Heart left ventricle (tissue), 16 donors: ENCODE results near the gene SLC17A7. TPM values are rescaled to one million over a fixed set of nuclear protein-coding genes. Genes with fewer than 3 reads are reported as not detected.

Source experiments
- ATAC-seq, 4 donors: fragments of 200-7000 bp; cut with Tn5 transposase; one replicate each; pipeline ENCODE4 v1.9.1; 2020 to 2022; ENCODE audit warnings: moderate library complexity in 4 of 4, mild to moderate bottlenecking in 3 of 4, moderate number of reproducible peaks in 1 of 4
- DNase-seq, 5 donors: peaks; one replicate each; pipeline ENCODE4 v3.0.0-alpha.2; 2020
- H3K27ac ChIP-seq, 12 donors: fragments of 200-600 bp; sonication (generic) in 4 of 12; one replicate each; pipeline versions ENCODE4 v1.5.0 to v1.8.0; 2016 to 2022; ENCODE audit warnings: mild to moderate bottlenecking in 2 of 12
- H3K27me3 ChIP-seq, 9 donors: fragments of 200-600 bp; sonication (generic) in 2 of 9; one replicate each; pipeline versions ENCODE4 v1.5.1 to v1.8.0; 2016 to 2022; ENCODE audit warnings: mild to moderate bottlenecking in 3 of 9
- H3K36me3 ChIP-seq, 9 donors: fragments of 200-600 bp; sonication (generic) in 2 of 9; one replicate each; pipeline versions ENCODE4 v1.5.0 to v1.8.0; 2018 to 2022; ENCODE audit warnings: mild to moderate bottlenecking in 2 of 9
- H3K4me1 ChIP-seq, 12 donors: fragments of 200-600 bp; sonication (generic) in 4 of 12; one replicate each; pipeline versions ENCODE4 v1.5.0 to v1.8.0; 2016 to 2022; ENCODE audit warnings: mild to moderate bottlenecking in 3 of 12
- H3K4me3 ChIP-seq, 12 donors: fragments of 200-600 bp; sonication (generic) in 4 of 12; one replicate each; pipeline versions ENCODE4 v1.5.0 to v1.8.0; 2017 to 2022; ENCODE audit warnings: mild to moderate bottlenecking in 9 of 12, moderate library complexity in 4 of 12
- H3K9me3 ChIP-seq, 12 donors: fragments of 200-600 bp; sonication (generic) in 4 of 12; one replicate each; pipeline versions ENCODE4 v1.5.0 to v1.8.0; 2016 to 2022; ENCODE audit warnings: mild to moderate bottlenecking in 1 of 12
- CTCF ChIP-seq, 12 donors: fragments of 200-600 bp; sonication (generic) in 4 of 12; IDR thresholded peaks; one replicate each; pipeline versions ENCODE4 v1.5.0 to v1.8.0; 2018 to 2022; ENCODE audit warnings: antibody characterized with exemption in 12 of 12, mild to moderate bottlenecking in 5 of 12
- POLR2A ChIP-seq, 2 donors: fragments of 450-650 bp; IDR thresholded peaks; one replicate each; pipeline ENCODE4 v1.6.1; 2017; ENCODE audit warnings: antibody characterized with exemption in 2 of 2, mild to moderate bottlenecking in 2 of 2, moderate library complexity in 2 of 2
- WGBS, 4 donors: extraction: QIAGEN DNeasy Blood & Tissue Kit in 2 of 4; methylation state at CpG; one replicate each; pipeline versions ENCODE4 v1.1.5 to v1.1.7; 2013 to 2018; 5-methylcytosine and 5-hydroxymethylcytosine counted together
- intact Hi-C, 10 donors: fragments of 100-400 bp; cut with DNase I; formaldehyde crosslinking; loops; one replicate each; pipeline versions ENCODE4 v1.11.1 to v1.14.2; 2022
- polyA plus RNA-seq, 2 donors: library from polyadenylated mRNA; stranded (reverse); fragments of 200-250 nt; gene quantifications; one replicate each; pipeline ENCODE4 v1.2.3, GENCODE V29; 2013
- total RNA-seq, 9 donors: library from RNA; depleted of rRNA in 2 of 9; stranded (reverse); fragments of >200 nt in 2 of 9; fragmentation: NEBNext Ultra II Directional in 3 of 9; extraction: Animal tissue kit (Norgen Biotek cat#: 25700) in 3 of 9; gene quantifications; one replicate each; pipeline versions ENCODE4 v1.1.0 to v1.2.4, GENCODE V29; 2016 to 2023
- donor health status: ischemic (EF 13 %, LVEDD 7.1; RV severe dilation, severe dysfunction).
- donor health status: healthy with polysubstance abuse.
- donor health status: DM: no; HTN: yes; CAD: no.
- donor health status: DM: no; HTN: no; CAD: no.
- donor health status: ischemic (EF 25% LVEDD 6.9; RV normal size, moderate dysfunction).
- donor health status: ischemic (EF 25% LVEDD 5.7; RV mildly dilated, moderate dysfunction).
- donor health status: healthy.
- donor health status: DM: yes; HTN: yes; CAD: no.
- donor health status: ischemic (EF 35%, LVEDD 5.7; RV mildly dilated, moderate dysfunction).
- donor health status: nonischemic (EF 11% LVEDD 7.7; RV severe dilation, severe dysfunction).
- donor health status: DM: yes; HTN: yes; CAD: no.
- donor health status: PGD.
- donor health status: ischemic (EF 29% LVEDD 5.4; RV normal size, mild dysfunction).
- donor health status: nonischemic (EF 23%, LVEDD 6.1; RV moderate dilation, normal function).

SLC17A7 gene
- total and polyA plus RNA-seq, 11 donors, result 0.46 to 1.6 (median 0.89) TPM

GRCh38 chr19:49488863-49489537 is 47.7 kb upstream of the SLC17A7 start:
- no peak for DNase-seq
- H3K4me3 ChIP-seq, result peak overlapping the region; percentile 69 to 98 (median 88)
- intact Hi-C loops, result no loop called here
- ATAC-seq, result no peak
- H3K9me3 ChIP-seq, result no peaks in the 10 kb centered on the region
- peak overlapping the region in 11 of 12 donors; percentile 82 to 93 (median 90) for H3K27ac ChIP-seq
- 23 to 30% (median 28%) methylated on average over 13 to 15 of the region's 15 CpGs for WGBS, 4 donors
- no peaks in the 10 kb centered on the region for H3K27me3 ChIP-seq
- H3K36me3 ChIP-seq, result peaks cover 5 to 60% (median 40%) of the 10 kb centered on the region in 9 donors
- peaks cover 6 to 49% (median 23%) of the 10 kb centered on the region in 12 donors for H3K4me1 ChIP-seq
- TF ChIP-seq POLR2A (IDR thresholded peaks at IDR 0.05), result no peak
- no peak for TF ChIP-seq CTCF (IDR thresholded peaks at IDR 0.05)

GRCh38 chr19:49488046-49488862 is 46.9 kb upstream of the SLC17A7 start:
- no peak for TF ChIP-seq CTCF (IDR thresholded peaks at IDR 0.05)

GRCh38 chr19:49487277-49488045 is 46.1 kb upstream of the SLC17A7 start, which contains the start of gene RPL13A:
Gene RPL13A (plus strand): TSS chr19:49487608. CDS start chr19:49487630, 22 bp downstream.
- Histone ChIP-seq H3K4me1 (peaks cover 6 to 49% (median 23%) of the 10 kb centered on the region in 12 donors), H3K36me3 (peaks cover 5 to 61% (median 39%) of the 10 kb centered on the region in 9 donors), H3K27me3 (no peaks in the 10 kb centered on the region), H3K9me3 (no peaks in the 10 kb centered on the region), H3K4me3 (peak within 1 kb of the TSS; percentile 69 to 98 (median 88)), H3K27ac (peak within 1 kb of the TSS; percentile 75 to 93 (median 90))
- TF ChIP-seq POLR2A (IDR thresholded peaks at IDR 0.05) (peak; percentile 24 to 97), CTCF (IDR thresholded peaks at IDR 0.05) (no peak)
- intact Hi-C loops, result loop anchor here in 3 of 10 donors (1.0 to 2.0 kb wide), 3 partner anchors 8 to 35 kb away; partner anchors contain the start of genes RPS11 (in 2 of the 3) and ALDH16A1 (in 1 of the 3)
- ATAC-seq, result peak; percentile 96 to 98 (median 97)
- DNase-seq, result peak; percentile 100
- WGBS, 4 donors, result 0 to 1% (median 1%) methylated on average over 25 to 57 of the region's 57 CpGs

More at GRCh38 chr19:49488046-49488862, 46.9 kb upstream of the SLC17A7 start:
- Histone ChIP-seq H3K4me1 (peaks cover 6 to 49% (median 23%) of the 10 kb centered on the region in 12 donors), H3K9me3 (no peaks in the 10 kb centered on the region), H3K4me3 (peak overlapping the region; percentile 69 to 98 (median 88)), H3K27me3 (no peaks in the 10 kb centered on the region), H3K27ac (peak overlapping the region; percentile 75 to 93 (median 90)), H3K36me3 (peaks cover 5 to 66% (median 42%) of the 10 kb centered on the region in 9 donors)
- WGBS, 4 donors, result 1 to 2% (median 1%) methylated on average over 25 to 26 of the region's 26 CpGs
- intact Hi-C loops, result no loop called here
- ATAC-seq (no peak), DNase-seq (no peak)
